ENCODE data around the gene CYBC1.
"Not testable (repeated sequence)": the region's sequence is repeated elsewhere in the genome, so short reads cannot be mapped to it uniquely, and the experiment has no call there.

CYBC1 gene

DNA sequence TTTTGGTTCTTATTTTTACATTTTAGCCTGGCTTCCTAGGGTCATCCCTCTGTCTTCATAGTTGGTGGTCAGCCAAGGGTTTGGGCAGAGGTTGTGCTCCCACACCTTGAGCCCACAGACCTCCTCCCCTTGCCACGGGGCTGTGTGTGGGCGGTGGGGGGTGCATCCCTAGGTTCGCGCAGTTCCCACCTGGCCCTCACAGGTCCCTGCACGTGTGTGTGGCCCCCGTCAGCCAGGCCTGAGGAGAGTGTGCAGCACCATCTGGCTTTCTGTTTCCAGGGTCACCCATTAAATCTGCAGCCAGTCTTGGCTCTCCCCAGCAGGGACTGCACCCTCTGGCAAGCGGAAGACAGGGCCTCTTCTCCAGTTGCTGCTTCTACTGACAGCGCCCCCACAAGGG lies 18.5 kb downstream of the CYBC1 start:
- no peak for DNase-seq

DNA sequence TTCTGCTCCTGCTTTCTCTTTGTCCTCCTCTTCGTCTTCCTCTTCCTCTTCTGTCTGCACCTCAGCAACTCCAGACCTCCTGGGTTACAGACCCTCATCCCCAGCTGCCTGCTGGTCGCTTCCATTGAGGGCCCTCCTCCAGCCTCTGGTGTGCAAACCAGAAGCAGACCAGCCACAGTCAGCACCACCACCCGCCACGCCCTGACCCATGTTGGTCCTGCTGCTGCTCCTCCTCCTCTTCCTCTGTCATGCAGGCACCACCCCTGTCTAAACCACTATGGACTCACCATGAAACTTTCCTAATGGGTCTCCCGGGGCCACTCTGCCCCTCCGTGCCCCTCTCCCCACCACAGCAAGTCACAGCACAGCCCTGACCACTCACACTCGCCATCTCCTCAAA lies 20.7 kb downstream of the CYBC1 start:
- no peak for DNase-seq

DNA sequence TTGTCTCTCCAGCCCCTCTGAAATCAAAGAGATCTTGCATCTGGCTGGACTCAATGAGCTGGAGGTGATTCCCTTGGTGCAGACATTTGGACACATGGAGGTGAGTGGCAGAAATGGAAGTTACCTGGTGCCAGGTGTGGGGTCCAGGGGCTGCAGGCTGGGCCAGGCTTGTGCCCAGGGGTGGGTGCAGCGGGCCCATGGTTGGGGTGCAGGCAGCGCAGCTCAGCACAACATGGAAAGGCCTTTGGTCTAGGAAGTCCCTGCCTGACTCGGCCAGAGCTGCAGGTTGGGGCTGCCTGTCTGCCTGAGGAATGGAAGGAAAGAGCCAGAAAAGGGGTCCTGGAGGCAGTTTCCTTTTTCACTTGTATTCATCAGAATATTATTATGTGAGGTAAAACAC lies 22.0 kb downstream of the CYBC1 start:
- no peak for DNase-seq

GRCh38 chr17:82424863-82425159 lies 25.7 kb downstream of the CYBC1 start:
- no peak for DNase-seq

DNA sequence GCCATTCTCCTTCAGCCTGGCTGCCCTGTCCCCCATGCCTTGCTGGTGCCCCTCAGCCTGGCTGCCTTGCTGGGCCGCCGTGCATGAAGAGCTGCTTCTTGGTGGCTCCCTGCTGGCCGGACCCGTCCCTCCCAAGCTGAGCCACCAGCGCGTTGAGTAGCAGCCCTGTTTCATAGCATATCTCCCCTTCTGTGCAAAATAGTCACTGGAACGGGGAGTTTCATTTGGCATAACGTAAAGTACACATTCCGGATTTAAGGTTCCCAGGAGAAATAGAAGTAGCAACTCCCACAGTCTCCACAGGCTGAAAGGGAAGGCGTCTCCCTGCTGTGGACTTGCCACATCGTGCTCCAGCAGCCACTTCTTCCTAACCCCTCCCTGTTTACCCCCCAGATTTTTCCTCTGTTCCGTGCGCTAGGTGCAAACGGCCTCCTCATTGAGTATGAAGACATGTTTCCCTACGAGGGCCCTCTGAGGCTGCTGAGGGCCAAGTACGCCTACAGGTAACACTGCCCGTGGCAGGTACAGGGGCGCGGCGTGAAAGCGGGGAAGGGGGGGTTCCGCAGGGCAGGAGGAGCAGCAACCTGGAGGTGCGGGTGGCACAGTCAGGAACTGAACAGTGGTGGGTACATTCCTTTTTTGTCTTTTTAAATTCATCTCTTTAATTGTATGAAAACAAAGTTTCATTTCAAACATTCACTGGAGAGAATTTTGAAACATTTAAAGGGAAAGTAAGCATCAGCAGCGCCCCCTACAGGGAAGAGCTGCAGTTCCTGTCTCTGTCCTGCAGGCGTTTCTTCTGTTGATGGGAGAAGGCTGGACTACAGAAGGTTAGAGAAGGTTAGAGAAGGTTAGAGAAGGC lies 26.3 kb downstream of the CYBC1 start:
- peak; percentile 54 for DNase-seq

- DNase-seq, result no peak
Measured at GRCh38 chr17:82419540-82419939, 31.0 kb downstream of the CYBC1 start.

DNA sequence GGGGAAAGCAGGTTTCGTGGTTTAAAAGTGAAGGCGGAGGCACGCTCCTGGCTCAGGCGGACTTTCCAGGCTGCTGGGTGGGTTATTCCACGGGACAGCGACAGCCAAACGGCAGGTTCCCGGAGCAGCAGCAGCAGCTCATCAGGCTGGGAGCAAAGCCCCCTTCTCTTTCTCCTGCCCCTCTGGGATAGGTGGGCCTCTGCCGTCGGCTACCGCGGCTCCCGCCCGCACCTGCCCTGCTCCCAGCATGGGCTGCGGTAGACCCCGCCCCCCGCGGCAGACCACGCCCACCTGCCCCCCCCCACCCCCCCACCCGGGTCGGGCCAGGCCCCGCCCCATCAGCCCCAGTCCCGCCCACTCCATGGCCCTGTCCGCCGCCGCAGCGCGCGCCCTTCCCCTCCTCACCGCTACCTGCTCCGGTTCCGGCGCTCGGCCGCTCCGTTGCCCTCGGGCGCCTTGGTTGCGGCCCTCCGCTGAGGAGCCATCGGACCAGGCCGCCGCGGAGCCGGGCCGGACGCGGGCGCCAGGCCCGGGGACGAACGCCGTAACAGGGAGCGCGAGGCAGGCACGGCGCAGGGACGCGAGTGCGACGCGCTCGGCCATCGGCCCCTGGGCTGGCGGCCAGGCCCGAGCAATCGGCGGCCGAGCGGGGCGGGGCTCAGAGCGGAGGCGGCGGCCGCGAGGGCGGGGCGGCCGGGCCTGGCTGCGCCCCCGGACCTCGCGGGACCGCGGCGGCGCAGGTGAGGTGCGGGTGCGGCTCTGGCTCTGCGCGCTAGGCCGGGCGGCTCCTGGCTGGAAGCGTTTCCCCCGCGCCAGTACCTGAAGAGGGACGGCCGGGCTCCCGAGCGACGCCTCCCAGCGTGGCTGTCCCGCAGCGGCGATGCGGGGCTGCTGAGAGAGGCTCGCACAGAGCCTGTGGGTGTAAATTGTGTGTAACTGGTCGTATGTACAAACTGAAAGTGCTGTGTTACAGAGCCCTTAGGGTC lies 32.3 kb downstream of the CYBC1 start, which contains the start of the genes HEXD and OGFOD3:
Gene HEXD, plus strand, starts transcription at position 347 of the 986 bp plus-strand sequence. CDS start 1,453 bp downstream, outside the sequence.
Gene OGFOD3, minus strand, starts transcription at position 586 of the 986 bp plus-strand sequence. Its CDS starts 101 bp downstream, at position 485.
- DNase-seq, result peak; percentile 87

DNA sequence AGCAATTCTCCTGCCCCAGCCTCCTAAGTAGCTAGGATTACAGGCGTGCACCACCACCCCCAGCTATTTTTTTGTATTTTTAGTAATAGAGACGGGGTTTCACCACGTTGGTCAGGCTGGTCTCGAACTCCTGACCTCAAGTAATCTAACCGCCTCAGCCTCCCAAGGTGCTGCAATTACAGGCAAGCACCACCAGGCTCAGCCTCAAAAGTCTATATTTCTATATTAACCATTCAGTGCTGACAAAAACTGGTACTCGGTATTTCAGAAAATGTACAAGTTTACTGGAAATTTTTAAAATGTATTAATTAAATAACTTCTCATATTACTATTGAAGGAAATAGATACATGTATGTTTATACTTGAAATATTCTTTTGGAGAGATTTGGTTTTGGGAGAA lies 33.8 kb downstream of the CYBC1 start:
- DNase-seq, result no peak

DNA sequence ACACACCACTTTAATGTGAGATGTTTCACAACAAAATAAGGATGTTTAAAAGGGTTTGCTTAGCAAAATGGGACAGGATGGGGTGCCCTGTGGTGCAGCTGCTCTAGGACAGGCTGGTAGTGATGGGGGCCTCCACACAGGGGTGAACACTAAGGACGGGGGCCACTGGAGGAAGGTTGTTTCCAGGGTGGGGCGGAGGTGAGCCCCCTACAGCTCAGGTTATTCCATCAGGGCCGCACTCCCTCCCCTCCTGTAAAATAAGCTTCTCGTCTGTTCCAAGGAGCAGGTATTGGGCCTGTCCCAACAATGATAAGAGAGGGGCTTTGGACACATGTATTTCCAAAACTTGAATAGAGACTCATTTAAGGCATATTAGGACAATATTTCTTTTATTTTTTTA lies 34.3 kb downstream of the CYBC1 start:
- no peak for DNase-seq

- no peak for DNase-seq
Measured at GRCh38 chr17:82415786-82416185, 34.8 kb downstream of the CYBC1 start.

GRCh38 chr17:82415336-82415735 lies 35.2 kb downstream of the CYBC1 start:
- no peak for DNase-seq

DNA sequence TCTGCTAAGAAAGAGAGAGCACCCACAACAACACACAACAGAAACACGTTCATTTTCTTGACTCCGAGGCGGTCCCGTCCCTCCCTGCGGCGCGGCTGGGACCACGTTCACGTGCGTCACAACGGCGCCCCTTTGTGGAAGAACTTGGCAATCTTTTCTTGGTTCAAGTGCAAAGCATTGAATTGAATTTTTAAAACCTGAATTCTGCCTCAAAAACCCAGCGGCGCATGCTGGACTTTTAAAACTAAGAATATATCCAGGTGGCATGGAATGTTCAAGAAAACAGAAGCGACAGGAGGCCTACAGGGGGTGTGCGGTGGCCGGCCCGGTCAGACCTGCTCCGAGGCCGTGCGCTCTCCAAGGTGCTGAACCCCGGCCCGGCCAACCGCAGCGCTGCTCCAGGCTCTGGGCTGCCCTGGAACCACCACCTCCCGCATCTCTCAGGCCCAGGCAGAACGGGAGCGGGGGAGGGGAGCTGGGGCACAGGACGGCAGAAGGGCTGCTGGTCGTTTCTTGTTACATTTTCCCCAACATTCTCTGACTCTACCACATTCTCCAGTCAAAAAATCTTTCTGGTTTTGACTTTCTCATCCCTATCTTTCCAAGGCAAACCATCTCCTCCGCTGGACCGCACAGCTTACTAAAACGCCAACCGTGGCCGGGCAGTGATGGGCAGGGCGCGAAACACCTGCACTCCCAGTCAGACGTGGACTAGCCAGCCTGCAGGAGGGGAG lies 35.8 kb downstream of the CYBC1 start:
- no peak for DNase-seq

DNA sequence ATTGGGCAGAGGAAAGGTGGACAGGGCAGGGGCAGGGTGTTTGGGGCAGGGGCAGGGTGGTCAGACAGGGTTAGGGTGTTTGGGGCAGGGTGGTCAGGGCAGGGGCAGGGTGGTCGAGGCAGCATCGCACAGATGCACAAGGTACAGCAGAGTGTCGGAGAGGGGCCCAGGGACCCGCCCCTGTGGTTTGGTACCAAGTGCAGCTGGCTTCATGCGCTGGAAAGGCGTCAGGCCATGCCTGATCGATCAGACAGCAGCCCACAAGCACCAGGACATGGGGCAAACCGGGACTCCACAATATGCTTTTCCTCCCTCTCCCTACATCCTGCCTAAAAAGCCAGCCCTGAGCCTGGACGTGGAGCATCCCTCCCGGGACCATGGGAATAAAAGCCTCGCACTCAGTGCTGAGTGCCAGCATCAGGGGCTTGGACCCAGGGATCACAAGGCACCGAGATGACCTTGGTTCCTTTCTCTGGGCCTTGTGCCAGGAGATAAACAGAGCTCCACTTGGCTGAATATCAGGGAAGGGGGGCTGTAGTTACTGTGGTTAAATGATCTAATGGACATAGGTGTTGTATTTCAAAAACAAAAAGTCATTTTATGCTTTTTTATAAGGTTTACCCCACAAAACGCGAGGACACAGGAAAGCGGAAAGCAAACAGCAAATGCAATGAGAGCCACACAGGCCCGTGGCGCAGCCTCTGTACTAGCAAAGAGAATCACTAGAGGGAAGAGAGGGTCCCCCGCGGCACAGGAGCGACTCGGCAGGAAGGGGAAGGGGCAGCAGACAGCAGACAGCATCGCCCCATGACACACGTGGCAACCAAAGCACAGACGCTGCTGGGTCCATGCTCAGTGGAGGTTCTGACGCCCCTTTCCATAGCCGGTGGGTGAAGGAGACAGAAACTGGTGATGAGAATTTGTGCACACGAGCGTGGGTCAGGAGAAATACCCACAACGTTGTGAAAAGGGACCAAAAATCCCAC lies 37.7 kb downstream of the CYBC1 start:
- DNase-seq, result no peak

GRCh38 chr17:82412081-82412480 lies 38.5 kb downstream of the CYBC1 start:
- not testable (repeated sequence) for DNase-seq

- DNase-seq, result no peak
Measured at GRCh38 chr17:82411396-82412053, 39.0 kb downstream of the CYBC1 start.

DNA sequence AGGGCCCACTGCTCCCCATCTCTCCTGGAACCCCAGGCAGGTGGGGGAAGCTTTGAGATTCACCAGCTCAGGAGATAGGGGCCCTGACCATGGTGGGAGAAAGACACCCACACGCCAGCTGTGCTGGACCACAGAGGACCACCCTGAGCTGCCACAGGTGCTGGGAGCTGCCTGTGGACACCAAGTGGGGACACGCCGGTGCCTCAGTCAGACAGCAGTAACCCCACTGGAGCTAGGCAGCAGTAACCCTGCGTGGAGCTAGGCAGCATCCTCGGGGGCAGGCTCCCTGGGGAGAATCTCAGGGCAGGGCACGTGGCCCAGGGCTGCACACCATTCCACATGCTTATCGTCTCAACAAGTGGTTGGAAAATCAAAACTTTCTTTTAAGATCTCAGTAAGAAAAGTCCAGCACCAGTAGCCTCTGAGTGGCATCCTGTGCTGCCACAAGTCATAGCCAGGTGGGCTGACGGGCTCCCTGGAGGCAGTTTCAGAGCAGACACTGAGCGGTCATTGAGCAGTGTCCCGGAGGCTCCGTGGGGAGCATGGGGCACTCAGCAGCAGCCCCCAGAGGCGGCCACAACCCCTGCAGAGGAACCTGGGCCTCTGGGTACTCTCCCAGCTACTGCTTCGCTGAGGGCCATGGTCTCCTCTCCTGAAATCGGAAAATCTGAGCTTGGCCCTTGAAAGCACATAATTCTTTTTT lies 40.4 kb downstream of the CYBC1 start:
- DNase-seq, result no peak

DNA sequence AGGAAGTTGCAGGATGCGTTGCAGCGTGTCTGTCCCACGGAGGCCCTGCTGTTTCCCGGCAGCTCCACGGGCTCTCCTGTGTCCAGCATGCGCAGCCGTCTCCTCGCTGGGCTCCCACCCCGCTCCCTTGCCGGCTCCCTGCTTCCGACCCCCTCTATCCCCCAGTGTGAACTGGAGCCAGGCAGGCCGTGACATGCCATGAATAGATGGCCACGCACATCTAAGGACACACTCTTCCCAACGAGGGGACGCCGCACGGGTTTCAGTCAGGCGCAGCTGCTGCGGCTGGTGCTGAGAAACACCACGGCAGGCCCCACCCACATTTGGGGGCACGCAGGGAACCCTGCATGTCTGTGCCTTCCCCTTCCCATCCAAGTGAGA lies 41.6 kb downstream of the CYBC1 start:
- DNase-seq, result no peak

- DNase-seq, result no peak
Measured at GRCh38 chr17:82408288-82408937, 42.1 kb downstream of the CYBC1 start.

DNA sequence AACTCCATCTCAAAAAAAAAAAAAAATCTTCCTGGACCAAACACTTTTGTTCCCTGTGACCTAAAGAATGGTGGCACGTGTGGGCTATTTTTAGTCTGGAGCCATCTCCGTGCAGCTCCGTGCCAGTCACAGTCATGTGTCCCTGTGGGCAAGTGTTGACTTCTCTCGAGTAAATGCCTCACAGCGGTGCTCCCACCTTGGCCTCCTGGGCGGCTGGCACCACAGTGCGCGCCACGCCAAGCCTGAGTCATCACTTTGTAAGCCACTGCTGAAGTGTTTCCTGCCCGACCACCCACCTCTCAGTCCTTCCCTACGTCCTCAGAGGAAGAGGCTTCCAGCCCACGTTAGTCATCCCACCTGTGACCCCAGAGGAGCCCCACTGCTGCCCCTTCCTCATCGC lies 43.3 kb downstream of the CYBC1 start:
- DNase-seq, result no peak

DNA sequence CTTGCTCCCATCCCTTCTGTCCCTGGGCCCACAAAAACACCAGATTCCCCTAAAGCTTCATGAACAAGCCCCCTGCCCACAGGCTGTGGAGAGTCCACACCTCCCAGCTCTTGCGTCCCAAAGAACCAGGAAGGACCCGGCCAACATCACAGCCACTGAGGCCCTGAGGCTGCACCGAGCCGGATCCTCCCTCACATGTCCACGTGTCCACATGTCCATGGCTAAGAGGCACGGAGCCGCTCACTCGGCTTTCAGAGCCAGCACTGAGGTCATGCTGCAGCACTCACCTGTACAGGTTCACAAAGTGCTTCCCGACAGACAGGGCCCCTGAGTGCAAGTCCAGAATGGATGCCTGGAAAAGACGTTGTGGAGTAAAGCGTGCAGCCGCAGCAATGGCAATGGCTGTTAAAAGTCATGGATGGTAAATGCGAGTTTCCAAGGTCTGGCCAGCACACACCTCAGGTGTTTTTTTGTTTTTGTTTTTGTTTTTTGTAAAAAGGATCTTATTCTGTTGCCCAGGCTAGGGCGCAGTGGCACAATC lies 44.4 kb downstream of the CYBC1 start:
- DNase-seq, result no peak
